NCI-H345 treated with DMSO at 0.1 percent for 48 hours (cell line): Measurements from ENCODE around the gene RPL26.
"Not testable (repeated sequence)": the region's sequence is repeated elsewhere in the genome, so short reads cannot be mapped to it uniquely, and the experiment has no call there.

Experiments
- DNase-seq: peaks from one replicate; lab custom pipeline; 2025; ENCODE audit not compliant: unreplicated experiment; lab: John Stamatoyannopoulos, UW

Gene RPL26

GRCh38 chr17:8368193-8368592, 14.8 kb downstream of the RPL26 start:
- DNase-seq, result no peak

GRCh38 chr17:8366231-8366630, 16.8 kb downstream of the RPL26 start:
- DNase-seq, result no peak

- no peak for DNase-seq
These were observed 17.9 kb downstream of the RPL26 start for GRCh38 chr17:8365143-8365542.

DNA sequence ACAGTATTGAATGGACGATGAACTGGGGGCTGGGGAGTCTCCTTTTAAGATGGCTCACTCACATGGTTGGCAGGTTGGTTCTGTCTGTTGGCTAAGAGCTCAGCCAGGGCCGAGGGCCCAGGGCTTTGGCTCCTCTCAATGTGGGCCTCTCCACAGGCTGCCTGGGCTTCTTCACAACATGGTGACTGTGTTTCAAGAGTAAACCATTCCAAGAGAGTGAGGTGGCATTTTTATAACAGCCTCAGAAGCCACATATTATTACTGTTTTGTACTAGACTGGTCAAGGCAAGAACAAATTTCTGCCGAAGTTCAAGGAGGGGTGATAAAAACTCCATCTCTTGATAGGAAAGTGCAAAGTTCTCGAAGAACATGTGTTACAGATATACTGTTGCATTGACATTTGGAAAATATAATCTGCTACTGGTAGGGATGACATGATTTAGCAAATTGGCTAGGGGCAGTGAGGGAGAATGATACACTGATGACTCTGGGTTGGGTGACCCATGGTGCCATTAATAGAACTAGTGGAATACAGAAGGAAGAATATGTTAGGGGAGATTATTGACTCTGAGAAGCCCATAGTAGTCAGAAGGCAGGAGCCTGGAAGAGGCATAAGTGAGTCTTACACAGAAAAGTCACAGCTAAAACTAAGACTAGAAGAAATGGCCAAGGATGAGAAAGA, 20.2 kb downstream of the RPL26 start:
- no peak for DNase-seq

GRCh38 chr17:8360751-8361150, 22.2 kb downstream of the RPL26 start:
- DNase-seq, result no peak

- DNase-seq, result no peak
These were observed 22.7 kb downstream of the RPL26 start for GRCh38 chr17:8360260-8360659.

- no peak for DNase-seq
These were observed 23.2 kb downstream of the RPL26 start for GRCh38 chr17:8359769-8360168.

GRCh38 chr17:8357910-8358309, 25.1 kb downstream of the RPL26 start:
- no peak for DNase-seq

DNA sequence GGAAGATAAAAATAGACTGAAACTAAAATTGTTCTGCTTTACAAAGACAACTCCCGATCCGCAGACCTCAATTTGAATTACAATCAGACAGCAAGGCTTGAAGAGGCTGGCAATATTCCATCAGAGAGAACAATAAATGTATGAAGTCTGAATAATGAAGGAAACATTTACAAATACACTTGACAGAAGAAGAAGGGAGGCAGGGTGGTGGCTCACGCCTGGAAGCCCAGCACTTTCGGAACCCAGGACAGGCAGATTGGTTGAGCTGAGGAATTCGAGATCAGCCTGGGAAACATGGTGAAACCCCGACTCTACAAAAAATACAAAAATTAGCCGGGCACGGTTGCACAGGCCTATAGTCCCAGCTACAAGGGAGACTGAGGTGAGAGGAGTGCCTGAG, 28.8 kb downstream of the RPL26 start:
- no peak for DNase-seq

DNA sequence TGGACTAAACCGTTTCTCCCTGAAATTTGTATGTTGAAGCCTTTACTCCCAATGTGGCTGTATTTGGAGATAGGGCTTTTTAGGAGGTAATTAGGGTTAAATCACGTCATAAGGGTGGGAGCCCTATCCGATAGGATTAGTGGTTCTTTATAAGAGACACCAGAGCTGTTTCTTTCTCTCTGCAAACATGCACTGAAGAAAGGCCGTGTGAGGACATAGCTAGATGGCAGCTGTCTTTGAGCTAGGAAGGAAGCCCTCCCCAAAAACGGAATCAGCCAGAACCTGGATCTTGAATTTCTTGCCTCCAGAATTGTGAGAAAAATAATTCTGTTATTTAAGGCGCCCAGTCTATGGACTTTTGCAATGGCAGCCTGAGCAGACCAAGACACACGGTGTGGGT, 29.3 kb downstream of the RPL26 start:
- no peak for DNase-seq

DNA sequence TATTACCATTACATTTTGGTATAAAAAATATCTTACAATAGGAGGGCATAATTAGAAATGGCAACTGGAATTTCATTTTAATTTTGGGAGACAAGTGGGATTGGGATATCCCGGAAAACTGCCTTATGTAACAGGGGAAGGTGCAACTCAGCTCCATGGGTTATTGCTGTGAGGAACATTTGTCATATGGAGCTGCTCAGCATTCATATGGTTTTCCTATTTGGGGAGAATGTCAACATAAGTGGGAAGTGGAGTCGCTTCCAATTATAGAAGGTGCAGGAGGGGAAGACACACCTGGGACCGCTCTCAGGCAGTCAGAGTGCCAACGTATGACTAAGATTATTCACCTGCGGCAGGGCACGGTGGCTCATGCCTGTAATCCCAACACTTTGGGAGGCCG, 32.7 kb downstream of the RPL26 start:
- no peak for DNase-seq

- DNase-seq, result not testable (repeated sequence)
These were observed 36.0 kb downstream of the RPL26 start for GRCh38 chr17:8347001-8347400.

GRCh38 chr17:8345951-8346665, 36.9 kb downstream of the RPL26 start:
- no peak for DNase-seq

- DNase-seq, result no peak
These were observed 37.8 kb downstream of the RPL26 start for GRCh38 chr17:8345052-8345690.

- no peak for DNase-seq
These were observed 41.5 kb downstream of the RPL26 start for GRCh38 chr17:8341456-8341855.

- DNase-seq, result no peak
These were observed 43.5 kb downstream of the RPL26 start, which contains the start of gene ODF4 for GRCh38 chr17:8339540-8339939. ODF4 (plus strand) TSS chr17:8339840; CDS start chr17:8340052, 212 bp downstream.

DNA sequence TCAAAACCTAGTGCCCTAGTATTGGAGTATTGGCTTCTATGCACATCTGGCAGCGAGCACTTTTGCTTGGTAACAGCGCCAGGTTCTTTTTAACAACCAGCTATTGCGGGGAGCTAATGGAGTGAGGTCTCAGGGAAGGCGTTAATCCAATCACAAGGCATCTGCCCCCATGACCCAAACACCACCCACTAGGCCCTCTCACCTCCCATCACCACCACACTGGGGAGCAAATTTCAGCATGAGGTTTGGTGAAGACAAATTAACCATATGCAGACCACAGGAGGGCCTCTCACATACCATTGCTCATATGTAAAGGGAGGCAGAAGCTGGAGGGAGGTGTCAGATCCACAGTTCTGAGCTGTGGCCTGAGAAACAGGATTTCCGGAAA, 44.2 kb downstream of the RPL26 start:
- DNase-seq, result no peak

- no peak for DNase-seq
These were observed 44.9 kb downstream of the RPL26 start for GRCh38 chr17:8337802-8338752.

DNA sequence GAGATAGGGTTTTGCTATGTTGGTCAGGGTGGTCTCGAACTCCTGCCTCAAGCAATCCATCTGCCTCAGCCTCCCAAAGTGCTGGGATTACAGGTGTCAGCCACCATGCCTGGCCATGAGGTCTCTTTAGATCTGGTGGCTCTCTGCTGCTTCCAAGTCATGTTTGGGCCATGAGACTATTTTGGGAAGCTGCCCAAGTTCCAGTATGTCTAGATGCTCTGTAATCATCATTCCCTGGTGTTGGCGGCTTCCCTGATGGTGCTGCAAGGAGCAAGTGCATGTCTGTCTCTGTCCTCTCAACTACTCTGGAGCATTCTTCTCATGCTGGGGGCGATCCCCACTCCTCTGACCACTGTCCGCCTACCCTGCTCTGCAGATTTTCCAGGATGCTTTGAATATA, 49.7 kb downstream of the RPL26 start:
- no peak for DNase-seq

DNA sequence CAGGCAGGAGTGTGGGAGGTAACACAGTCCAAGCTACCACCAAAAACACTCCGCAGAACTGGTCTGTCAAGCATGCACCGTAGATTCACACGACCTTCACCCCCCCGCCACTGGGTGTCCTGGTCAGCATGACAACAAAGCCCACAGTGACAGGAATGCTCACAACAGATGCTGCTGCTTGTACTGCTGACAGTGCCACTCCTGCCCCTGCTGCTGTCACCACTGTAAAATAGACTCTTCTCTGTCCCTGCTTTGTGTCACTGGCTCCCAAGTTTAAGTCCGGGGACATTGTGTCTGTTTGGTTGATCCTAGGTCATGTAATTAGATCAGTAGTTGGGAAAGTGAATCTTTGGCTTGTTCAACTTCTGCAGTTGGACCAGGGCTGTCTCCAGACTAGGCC, 50.3 kb downstream of the RPL26 start:
- no peak for DNase-seq

- no peak for DNase-seq
These were observed 50.9 kb downstream of the RPL26 start for GRCh38 chr17:8332128-8332527.
